GM21825 (cell line): ENCODE data around the gene CDAN1.
"Not testable (repeated sequence)": the region's sequence is repeated elsewhere in the genome, so short reads cannot be mapped to it uniquely, and the experiment has no call there.

Experiments
- ATAC-seq: cut with Tn5 transposase; IDR thresholded peaks from one replicate; pipeline ENCODE4 v1.9.1; 2021; ENCODE audit warnings: mild to moderate bottlenecking, moderate library complexity; ENCODE audit not compliant: unreplicated experiment

CDAN1 gene

GRCh38 chr15:42710662-42711061, 26.3 kb downstream of the CDAN1 start:
- no peak for ATAC-seq

DNA sequence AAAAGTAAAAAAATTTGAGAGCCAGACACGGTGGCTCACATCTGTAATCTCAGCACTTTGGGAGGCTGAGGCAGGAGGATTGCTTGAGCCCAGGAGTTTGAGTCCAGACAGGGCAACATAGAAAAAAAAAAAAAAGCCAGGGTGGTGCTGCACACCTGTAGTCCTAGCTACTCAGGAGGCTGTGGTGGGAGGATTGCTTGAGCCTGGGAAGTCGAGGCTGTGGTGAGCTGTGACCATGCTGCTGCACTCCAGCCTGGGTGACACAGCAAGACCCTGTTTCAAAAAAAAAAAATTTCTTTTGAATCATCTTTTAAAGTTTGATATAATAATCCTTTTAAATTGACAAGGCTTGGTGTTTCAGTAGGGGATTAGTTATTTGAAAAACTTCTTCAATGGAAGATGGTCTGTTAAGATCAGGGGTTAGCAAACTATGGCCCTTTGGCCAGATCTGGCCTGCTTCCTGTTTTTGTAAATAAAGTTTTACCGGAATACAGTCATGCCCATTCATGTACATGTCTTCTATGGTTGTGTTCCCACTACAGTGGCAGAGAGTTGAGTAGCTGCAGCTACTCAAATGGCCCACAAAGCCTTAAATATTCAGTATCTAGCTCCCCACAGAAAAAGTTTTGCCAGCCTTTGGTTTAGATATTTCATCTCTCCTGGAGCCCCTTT, 28.9 kb downstream of the CDAN1 start:
- no peak for ATAC-seq

GRCh38 chr15:42707068-42707467, 29.9 kb downstream of the CDAN1 start:
- no peak for ATAC-seq

- no peak for ATAC-seq
Observed at GRCh38 chr15:42705336-42705735, 31.6 kb downstream of the CDAN1 start.

DNA sequence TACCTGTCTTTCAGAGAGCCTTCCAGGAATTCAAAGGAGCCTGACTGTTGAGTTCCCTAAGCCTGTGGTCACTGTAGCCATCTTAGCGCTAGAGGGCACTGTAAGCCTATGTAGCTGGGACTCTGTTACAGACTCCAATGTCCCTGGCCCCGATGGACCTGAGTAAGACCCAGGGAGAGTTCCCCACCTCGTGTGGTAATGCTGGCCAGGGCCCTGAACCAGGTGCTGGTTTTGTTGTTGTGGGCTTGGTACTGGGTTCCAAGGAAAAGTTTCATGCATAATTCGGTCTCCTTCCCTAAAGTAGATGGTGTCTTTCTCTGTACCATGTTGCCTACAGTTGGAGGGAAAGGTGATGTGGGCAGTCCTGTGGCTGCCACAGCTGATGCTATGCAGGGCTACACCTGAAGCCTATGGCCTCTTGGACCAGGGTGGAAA, 32.4 kb downstream of the CDAN1 start:
- ATAC-seq: no peak

- ATAC-seq: no peak
Observed at GRCh38 chr15:42696626-42697025, 40.3 kb downstream of the CDAN1 start.

GRCh38 chr15:42695527-42696071, 41.3 kb downstream of the CDAN1 start:
- ATAC-seq: no peak

- no peak for ATAC-seq
Observed at GRCh38 chr15:42694398-42694797, 42.5 kb downstream of the CDAN1 start.

DNA sequence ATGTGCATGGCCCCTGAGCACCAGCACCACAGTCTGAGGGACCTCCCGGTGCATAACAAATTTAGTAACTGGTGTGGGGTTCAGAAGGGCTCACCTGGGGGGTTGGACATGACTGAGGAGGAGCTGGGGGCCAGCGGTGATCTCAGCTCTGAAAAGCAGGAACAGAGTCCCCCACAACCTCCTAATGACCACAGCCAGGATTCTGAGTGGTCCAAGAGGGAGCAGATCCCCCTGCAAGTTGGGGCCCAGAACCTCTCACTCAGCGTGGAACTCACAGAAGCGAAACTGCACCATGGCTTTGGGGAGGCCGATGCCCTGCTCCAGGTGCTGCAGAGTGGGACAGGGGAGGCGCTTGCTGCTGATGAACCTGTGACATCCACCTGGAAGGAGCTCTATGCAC, 43.0 kb downstream of the CDAN1 start:
- ATAC-seq: no peak

DNA sequence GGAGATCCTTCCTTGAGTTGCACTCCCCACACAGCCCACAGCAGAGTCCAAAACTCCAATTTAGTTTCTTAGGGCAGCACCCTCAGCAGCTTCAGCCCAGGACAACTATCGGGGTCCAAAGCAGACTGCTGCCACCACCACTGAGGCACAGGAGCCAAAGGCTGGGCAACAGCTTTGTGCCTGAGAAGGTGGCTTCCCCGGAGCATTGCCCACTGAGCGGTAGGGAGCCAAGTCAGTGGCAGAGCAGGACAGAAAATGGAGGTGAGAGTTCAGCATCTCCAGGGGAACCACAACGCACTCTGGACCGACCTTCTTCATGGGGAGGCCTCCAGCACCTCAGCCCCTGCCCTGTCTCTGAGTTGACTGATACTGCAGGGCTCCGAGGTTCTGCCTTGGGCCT, 43.4 kb downstream of the CDAN1 start:
- no peak for ATAC-seq

GRCh38 chr15:42692997-42693396, 43.9 kb downstream of the CDAN1 start:
- ATAC-seq: no peak

GRCh38 chr15:42692536-42692935, 44.4 kb downstream of the CDAN1 start:
- ATAC-seq: no peak

- no peak for ATAC-seq
Observed at GRCh38 chr15:42691770-42692169, 45.2 kb downstream of the CDAN1 start.

GRCh38 chr15:42691308-42691707, 45.6 kb downstream of the CDAN1 start:
- ATAC-seq: no peak

- no peak for ATAC-seq
Observed at GRCh38 chr15:42688301-42688700, 48.6 kb downstream of the CDAN1 start.

GRCh38 chr15:42687740-42688139, 49.2 kb downstream of the CDAN1 start:
- no peak for ATAC-seq

GRCh38 chr15:42686281-42686680, 50.6 kb downstream of the CDAN1 start:
- no peak for ATAC-seq

GRCh38 chr15:42681119-42681518, 55.8 kb downstream of the CDAN1 start:
- no peak for ATAC-seq

DNA sequence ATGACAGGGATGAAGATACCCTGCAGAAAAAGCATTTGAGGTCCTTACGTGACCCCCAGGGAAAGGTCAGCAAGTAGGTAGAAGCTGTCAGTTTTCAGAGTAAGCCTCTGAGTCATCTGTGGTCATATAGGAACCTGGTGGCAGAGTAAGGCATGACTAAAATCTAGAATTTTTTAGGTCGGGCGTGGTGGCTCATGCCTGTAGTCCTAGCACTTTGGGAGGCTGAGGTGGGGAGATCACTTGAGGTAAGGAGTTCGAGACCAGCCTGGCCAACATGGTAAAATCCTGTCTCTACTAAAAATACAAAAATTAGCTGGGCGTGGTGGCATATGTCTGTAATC, 56.8 kb downstream of the CDAN1 start:
- not testable (repeated sequence) for ATAC-seq

GRCh38 chr15:42679285-42680141, 57.4 kb downstream of the CDAN1 start:
- ATAC-seq: no peak

GRCh38 chr15:42675021-42675420, 61.9 kb downstream of the CDAN1 start:
- ATAC-seq: no peak

- ATAC-seq: no peak
Observed at GRCh38 chr15:42674472-42674871, 62.5 kb downstream of the CDAN1 start.
